GM12864 (cell line): ENCODE measurements around the gene TMEM221.
"Not testable (repeated sequence)": the region's sequence is repeated elsewhere in the genome, so short reads cannot be mapped to it uniquely, and the experiment has no call there.

ENCODE experiments used
- DNase-seq: peaks from one replicate; pipeline ENCODE4 v3.0.0-alpha.2; 2011; ENCODE audit warnings: low read depth
- H3K4me3 ChIP-seq: 2 replicates; pipeline ENCODE4 v1.5.1; 2011; ENCODE audit warnings: mild to moderate bottlenecking, low read depth, low read length, control low read depth
- CTCF ChIP-seq: IDR thresholded peaks from 2 replicates; pipeline ENCODE4 v1.5.1; 2011; ENCODE audit warnings: low read depth, mild to moderate bottlenecking, moderate library complexity, low read length, control low read depth, inconsistent platforms; ENCODE audit errors: missing control alignments

Gene TMEM221

GRCh38 chr19:17483605-17484002 lies 35.1 kb upstream of the TMEM221 start:
- TF ChIP-seq CTCF, result no peak
- H3K4me3 ChIP-seq, result no peak overlapping the region
- no peak for DNase-seq

- no peak for TF ChIP-seq CTCF
- DNase-seq, result no peak
- no peak overlapping the region for H3K4me3 ChIP-seq
Measured at GRCh38 chr19:17482877-17483604, 34.6 kb upstream of the TMEM221 start.

GRCh38 chr19:17481986-17482385 lies 33.5 kb upstream of the TMEM221 start:
- H3K4me3 ChIP-seq, result no peak overlapping the region
- TF ChIP-seq CTCF, result no peak

GRCh38 chr19:17479325-17479791 lies 30.9 kb upstream of the TMEM221 start:
- H3K4me3 ChIP-seq, result no peak overlapping the region
- no peak for DNase-seq
- TF ChIP-seq CTCF, result no peak

More at GRCh38 chr19:17481986-17482385, 33.5 kb upstream of the TMEM221 start:
- DNase-seq, result no peak

GRCh38 chr19:17475541-17476115 lies 27.2 kb upstream of the TMEM221 start:
- no peak for TF ChIP-seq CTCF
- no peak overlapping the region for H3K4me3 ChIP-seq
- DNase-seq, result no peak

GRCh38 chr19:17475011-17475540 lies 26.6 kb upstream of the TMEM221 start:
- DNase-seq, H3K4me3 ChIP-seq: not testable (repeated sequence)

- no peak overlapping the region for H3K4me3 ChIP-seq
- no peak for DNase-seq
- no peak for TF ChIP-seq CTCF
Measured at GRCh38 chr19:17473041-17473440, 24.6 kb upstream of the TMEM221 start.
